HepG2 (cell line): ENCODE results near the gene VSIR. TPM values are rescaled to one million over a fixed set of nuclear protein-coding genes. Genes with fewer than 3 reads are reported as not detected.

Experiments
- ATAC-seq: fragments of 200-7000 bp; cut with Tn5 transposase; 3 replicates; pipeline ENCODE4 v1.9.1; 2020; ENCODE audit warnings: mild to moderate bottlenecking, moderate library complexity
- BruUV-seq: library from RNA; stranded (reverse); fragments of 400-500 nt; replicated peaks from 2 replicates; lab custom pipeline; 2021; lab: Mats Ljungman, UMichigan
- CTCF ChIA-PET: fragments of 300-600 bp; formaldehyde crosslinking; extraction: SDS; loops from one replicate; lab custom pipeline; 2021; ENCODE audit warnings: low total read pairs, inconsistent platforms, low intra/inter-chr PET ratio; lab: Yijun Ruan, JAX
- POLR2A ChIA-PET: fragments of 350-600 bp; sonication (Branson Sonifier 250); formaldehyde crosslinking; loops from one replicate; lab custom pipeline; 2020; ENCODE audit warnings: antibody characterized with exemption, inconsistent platforms; lab: Yijun Ruan, JAX
- DNase-seq: peaks from one replicate; pipeline ENCODE4 v3.0.0-alpha.2; 2015; ENCODE audit warnings: low spot score
- FAIRE-seq: peaks from 3 replicates; lab custom pipeline; 2011; peaks lifted over from hg19 to GRCh38; lab: Jason Lieb, UNC
- H2AFZ ChIP-seq: one replicate; pipeline ENCODE4 v1.6.1; 2011; ENCODE audit warnings: low read length, inconsistent platforms
- H3K27ac ChIP-seq: fragments of 300-600 bp; 3 replicates; pipeline ENCODE4 v1.8.0; 2011; ENCODE audit warnings: mixed run types, mild to moderate bottlenecking, mixed read lengths, low read length, inconsistent platforms; ENCODE audit not compliant: insufficient read depth; ENCODE audit errors: extremely low read length
- H3K27me3 ChIP-seq, 2 experiments: fragments of 200-600 bp in 1 of 2; 2 replicates in 1 of 2; 3 replicates in 1 of 2; pipeline versions ENCODE4 v1.6.0 to v1.8.0; 2011; ENCODE audit warnings: low read length in 2 of 2, mild to moderate bottlenecking in 2 of 2, moderate library complexity in 2 of 2, inconsistent platforms in 1 of 2; ENCODE audit not compliant: insufficient read depth in 2 of 2, control insufficient read depth in 1 of 2
- H3K36me3 ChIP-seq, 2 experiments: fragments of 200-600 bp in 1 of 2; replicated peaks in 1 of 2; 2 replicates in 1 of 2; 3 replicates in 1 of 2; pipeline versions ENCODE4 v1.5.1 to v1.8.0; 2011; ENCODE audit warnings: low read length in 2 of 2, inconsistent platforms in 1 of 2; ENCODE audit not compliant: insufficient read depth in 2 of 2, control insufficient read depth in 1 of 2
- H3K4me1 ChIP-seq: 2 replicates; pipeline ENCODE4 v1.5.1; 2012; ENCODE audit warnings: low read length, inconsistent platforms; ENCODE audit not compliant: insufficient read depth
- H3K4me2 ChIP-seq: 2 replicates; pipeline ENCODE4 v1.6.0; 2011; ENCODE audit warnings: low read depth, low read length, inconsistent platforms
- H3K4me3 ChIP-seq, 3 experiments: fragments of 200-600 bp in 1 of 3; sonication (generic), shearing (Covaris generic) in 1 of 3; replicated peaks in 1 of 3; 2 replicates each; pipeline ENCODE4 v1.5.1; 2011 to 2016; ENCODE audit warnings: low read length in 3 of 3, inconsistent platforms in 2 of 3, low read depth in 2 of 3, mild to moderate bottlenecking in 2 of 3, control low read depth in 1 of 3, mixed read lengths in 1 of 3; ENCODE audit not compliant: insufficient read depth in 1 of 3
- H3K79me2 ChIP-seq: one replicate; pipeline ENCODE4 v1.6.1; 2011; ENCODE audit warnings: low read length, inconsistent platforms; ENCODE audit not compliant: insufficient read depth
- H3K9ac ChIP-seq: 2 replicates; pipeline ENCODE4 v1.6.0; 2011; ENCODE audit warnings: mild to moderate bottlenecking, low read depth, low read length, inconsistent platforms; ENCODE audit not compliant: insufficient read depth
- H3K9me3 ChIP-seq: 2 replicates; pipeline ENCODE4 v1.5.1; 2012; ENCODE audit warnings: mild to moderate bottlenecking, low read length
- H4K20me1 ChIP-seq: 2 replicates; pipeline ENCODE4 v1.6.0; 2011; ENCODE audit warnings: inconsistent platforms, mild to moderate bottlenecking, low read length, moderate library complexity; ENCODE audit not compliant: insufficient read depth
- ARNT ChIP-seq: fragments of 450-650 bp; IDR thresholded peaks from 2 replicates; pipeline ENCODE4 v1.6.1; 2017
- CHD4 ChIP-seq: fragments of 200-600 bp; sonication (generic); IDR thresholded peaks from 2 replicates; pipeline ENCODE4 v1.7.0; 2017; ENCODE audit warnings: mild to moderate bottlenecking, low read length, borderline replicate concordance
- ETV5 ChIP-seq: IDR thresholded peaks from 2 replicates; pipeline ENCODE4 v1.6.1; 2018; ENCODE audit warnings: missing biosample characterization, missing genetic modification reagents, inconsistent platforms, borderline replicate concordance
- GATAD1 ChIP-seq: IDR thresholded peaks from 2 replicates; pipeline ENCODE4 v1.6.1; 2016; ENCODE audit warnings: missing genetic modification reagents, missing compliant biosample characterization
- NPAS2 ChIP-seq: sonication (generic); formaldehyde crosslinking; IDR thresholded peaks from 2 replicates; pipeline ENCODE4 v1.8.0; 2022; ENCODE audit warnings: mild to moderate bottlenecking, missing genetic modification reagents, borderline replicate concordance
- PHF8 ChIP-seq: sonication (generic); formaldehyde crosslinking; IDR thresholded peaks from 2 replicates; pipeline ENCODE4 v1.5.0; 2020; ENCODE audit warnings: missing genetic modification reagents
- PRDM15 ChIP-seq: sonication (generic); formaldehyde crosslinking; IDR thresholded peaks from 2 replicates; pipeline ENCODE4 v1.4.0; 2020; ENCODE audit warnings: missing genetic modification reagents
- SETDB1 ChIP-seq: sonication (generic); formaldehyde crosslinking; IDR thresholded peaks from 2 replicates; pipeline ENCODE4 v1.5.1; 2020; ENCODE audit warnings: missing genetic modification reagents, mild to moderate bottlenecking, borderline replicate concordance
- ZKSCAN5 ChIP-seq: sonication (generic); formaldehyde crosslinking; IDR thresholded peaks from 2 replicates; pipeline ENCODE4 v1.5.1; 2020; ENCODE audit warnings: mild to moderate bottlenecking, missing genetic modification reagents
- ZMAT5 ChIP-seq: sonication (generic); formaldehyde crosslinking; IDR thresholded peaks from 2 replicates; pipeline ENCODE4 v1.5.0; 2020; ENCODE audit warnings: mild to moderate bottlenecking, low read depth, missing genetic modification reagents, borderline replicate concordance
- ZNF232 ChIP-seq: sonication (generic); formaldehyde crosslinking; IDR thresholded peaks from 2 replicates; pipeline ENCODE4 v1.4.0; 2020; ENCODE audit warnings: missing genetic modification reagents, borderline replicate concordance
- ZNF275 ChIP-seq: sonication (generic); formaldehyde crosslinking; IDR thresholded peaks from 2 replicates; pipeline ENCODE4 v1.8.0; 2022; ENCODE audit warnings: missing genetic modification reagents, mild to moderate bottlenecking, inconsistent platforms, borderline replicate concordance
- ZNF331 ChIP-seq: sonication (generic); formaldehyde crosslinking; IDR thresholded peaks from 2 replicates; pipeline ENCODE4 v1.4.0; 2020; ENCODE audit warnings: missing genetic modification reagents
- ZNF468 ChIP-seq: sonication (generic); formaldehyde crosslinking; IDR thresholded peaks from 2 replicates; pipeline ENCODE4 v1.8.0; 2022; ENCODE audit warnings: mild to moderate bottlenecking, moderate library complexity, missing genetic modification reagents
- WGBS: methylation state at CpG from one replicate; pipeline ENCODE4 v1.1.6; 2017; ENCODE audit warnings: low lambda C conversion rate; 5-methylcytosine and 5-hydroxymethylcytosine counted together
- in situ Hi-C: cut with HindIII; loops from 2 replicates; pipeline ENCODE4 v1.10.0; 2017; ENCODE audit warnings: low pct_unique_long_range_greater_than_20kb; ENCODE audit not compliant: extremely low pct_ligation_motif_present
- intact Hi-C: fragments of 100-400 bp; cut with micrococcal nuclease; formaldehyde crosslinking; loops from one replicate; pipeline ENCODE4 v1.10.0; 2022; ENCODE audit not compliant: unreplicated experiment
- polyA plus RNA-seq, 8 experiments: library from polyadenylated mRNA; depleted of rRNA in 3 of 8; stranded (reverse) in 7 of 8; unstranded in 1 of 8; fragments of >200 nt; fragmentation: Illumina TruSeq in 4 of 8; extraction: Trizol in 4 of 8; gene quantifications; 2 replicates each; pipeline versions ENCODE4 v1.2.1 to v1.2.3, GENCODE V29; 2011 to 2016; ENCODE audit warnings: low read depth in 4 of 8, missing spikeins in 1 of 8, mixed read lengths in 1 of 8; ENCODE audit not compliant: insufficient read depth in 1 of 8
- total RNA-seq, 5 experiments: library from RNA; depleted of rRNA; stranded (reverse); fragments of >200 nt; fragmentation: Illumina TruSeq; extraction: Trizol; gene quantifications; 2 replicates each; pipeline ENCODE4 v1.2.3, GENCODE V29; 2016; ENCODE audit warnings: low read depth in 1 of 5
- TF ChIP-seq, protein P1 (sequence below): IDR thresholded peaks from 2 replicates; pipeline ENCODE4 v1.6.1; 2018; ENCODE audit warnings: missing genetic modification reagents
- TF ChIP-seq, protein P2 (sequence below): sonication (generic); formaldehyde crosslinking; IDR thresholded peaks from 2 replicates; pipeline ENCODE4 v1.4.0; 2020; ENCODE audit warnings: mild to moderate bottlenecking, missing genetic modification reagents

VSIR gene
- total and polyA plus RNA-seq, 2 of the 13 experiments (the other 11 are each of a cell fraction or from before 2014, with no cell fraction given), result 0.44 to 3.2 TPM

DNA sequence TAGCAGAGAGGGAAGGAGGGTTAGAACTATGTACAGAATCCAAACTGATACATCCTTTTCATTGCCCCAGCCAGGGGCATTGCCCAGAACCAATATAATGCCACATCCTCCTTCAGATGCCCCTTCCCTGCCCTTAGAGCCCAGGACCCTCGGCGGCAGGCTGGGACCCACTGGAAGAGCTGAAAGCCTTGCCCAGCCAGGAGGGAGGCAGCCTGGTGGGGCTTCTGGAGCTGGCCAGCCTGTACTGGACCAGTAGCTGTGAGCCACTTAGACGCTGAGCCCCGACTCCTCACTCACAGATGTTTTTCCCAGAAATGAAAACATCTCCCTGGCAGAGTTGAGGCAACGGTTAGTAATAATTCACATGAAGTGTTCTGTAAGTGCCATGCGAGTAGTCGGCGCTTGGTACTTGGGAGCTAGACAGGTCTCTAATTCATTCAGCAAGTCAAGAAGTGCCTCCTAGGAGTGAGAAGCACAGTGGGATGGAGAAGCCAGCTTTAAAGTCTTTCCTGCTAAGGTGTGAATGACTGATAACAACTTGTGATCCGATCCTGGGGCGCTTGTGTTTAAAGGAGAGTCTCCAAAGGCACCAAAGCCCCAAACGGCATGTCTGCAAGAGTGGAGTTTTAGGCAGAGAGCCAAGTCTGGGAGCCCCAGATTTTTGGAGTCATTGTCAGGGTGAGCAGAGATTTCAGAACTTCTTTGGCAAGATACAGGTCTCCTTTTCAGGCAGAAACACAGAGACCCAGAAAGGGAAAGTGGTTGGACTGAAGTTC, 9.8 kb downstream of the VSIR start (continued):
- TF ChIP-seq PRDM15 (CRISPR knock-in tag) (no peak), GATAD1 (no peak)

- Histone ChIP-seq H3K27ac (no peak overlapping the region), H3K79me2 (no peaks in the 10 kb centered on the region), H3K4me3 (no peak overlapping the region), H3K9me3 (no peaks in the 10 kb centered on the region), H3K9ac (no peak overlapping the region), H3K4me2 (no peak overlapping the region), H3K36me3 (no peaks in the 10 kb centered on the region), H2AFZ (no peak overlapping the region), H3K27me3 (peaks cover 7 to 26% of the 10 kb centered on the region in 2 experiments; a peak in 4 of 5 replicates), H4K20me1 (no peaks in the 10 kb centered on the region), H3K4me1 (peaks cover 35% of the 10 kb centered on the region)
- BruUV-seq, result no TSS peak
- DNase-seq (no peak), ATAC-seq (no peak), FAIRE-seq (no peak)
- ChIA-PET CTCF (no interaction called here), POLR2A (no interaction called here)
- intact Hi-C loops, result no loop called here
- in situ Hi-C loops, result no loop called here
- 32% methylated on average over 4 of the region's 5 CpGs for WGBS
- TF ChIP-seq PHF8 (CRISPR knock-in tag) (no peak), SETDB1 (CRISPR knock-in tag) (no peak), ZNF468 (no peak), ZNF331 (CRISPR knock-in tag) (no peak), ZNF275 (CRISPR knock-in tag) (no peak), ZKSCAN5 (no peak), ZNF232 (CRISPR knock-in tag) (no peak), NPAS2 (CRISPR knock-in tag) (no peak), ETV5 (CRISPR knock-in tag) (no peak), ARNT (no peak), ZMAT5 (CRISPR knock-in tag) (no peak), CHD4 (no peak)
- TF ChIP-seq, protein P1, sequence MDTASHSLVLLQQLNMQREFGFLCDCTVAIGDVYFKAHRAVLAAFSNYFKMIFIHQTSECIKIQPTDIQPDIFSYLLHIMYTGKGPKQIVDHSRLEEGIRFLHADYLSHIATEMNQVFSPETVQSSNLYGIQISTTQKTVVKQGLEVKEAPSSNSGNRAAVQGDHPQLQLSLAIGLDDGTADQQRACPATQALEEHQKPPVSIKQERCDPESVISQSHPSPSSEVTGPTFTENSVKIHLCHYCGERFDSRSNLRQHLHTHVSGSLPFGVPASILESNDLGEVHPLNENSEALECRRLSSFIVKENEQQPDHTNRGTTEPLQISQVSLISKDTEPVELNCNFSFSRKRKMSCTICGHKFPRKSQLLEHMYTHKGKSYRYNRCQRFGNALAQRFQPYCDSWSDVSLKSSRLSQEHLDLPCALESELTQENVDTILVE (CRISPR knock-in tag), result no peak
- TF ChIP-seq, protein P2, sequence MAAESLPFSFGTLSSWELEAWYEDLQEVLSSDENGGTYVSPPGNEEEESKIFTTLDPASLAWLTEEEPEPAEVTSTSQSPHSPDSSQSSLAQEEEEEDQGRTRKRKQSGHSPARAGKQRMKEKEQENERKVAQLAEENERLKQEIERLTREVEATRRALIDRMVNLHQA, result no peak
Measured at GRCh38 chr10:71762324-71762723, 11.0 kb downstream of the VSIR start.
